SU-DHL-6 (cell line): Measurements from ENCODE around the gene TLX3.

Experiments
- H2AFZ ChIP-seq: fragments of 200-600 bp; sonication (generic); 2 replicates; pipeline ENCODE4 v1.6.1; 2014; ENCODE audit warnings: low read depth, mild to moderate bottlenecking, moderate library complexity, mixed read lengths, antibody characterized with exemption, low read length; ENCODE audit not compliant: severe bottlenecking
- H3F3A ChIP-seq: fragments of 200-600 bp; shearing (Covaris generic); 2 replicates; pipeline ENCODE4 v1.6.0; 2016; ENCODE audit warnings: antibody characterized with exemption, mild to moderate bottlenecking; ENCODE audit not compliant: insufficient read depth
- H3K27ac ChIP-seq: fragments of 200-600 bp; sonication (generic); 2 replicates; pipeline ENCODE4 v1.5.1; 2016; ENCODE audit warnings: low read depth, mild to moderate bottlenecking, low read length, moderate library complexity, mixed read lengths
- H3K27me3 ChIP-seq: fragments of 200-600 bp; sonication (generic), shearing (Covaris generic); 2 replicates; pipeline ENCODE4 v1.6.0; 2014; ENCODE audit warnings: mild to moderate bottlenecking, low read length
- H3K36me3 ChIP-seq: fragments of 200-600 bp; sonication (generic); 2 replicates; pipeline ENCODE4 v1.6.1; 2014; ENCODE audit warnings: mild to moderate bottlenecking, low read length, mixed read lengths
- H3K4me2 ChIP-seq: fragments of 300-600, 200-600 bp; shearing (Covaris generic), sonication (generic); 2 replicates; pipeline ENCODE4 v1.6.0; 2014; ENCODE audit warnings: low read length, low read depth, mild to moderate bottlenecking; ENCODE audit not compliant: poor library complexity, severe bottlenecking
- H3K4me3 ChIP-seq: fragments of 200-600 bp; sonication (generic); 2 replicates; pipeline ENCODE4 v1.5.1; 2014; ENCODE audit warnings: antibody characterized with exemption, low read length, mild to moderate bottlenecking, mixed read lengths; ENCODE audit not compliant: insufficient read depth, poor library complexity, severe bottlenecking
- H3K79me2 ChIP-seq: fragments of 200-600 bp; sonication (generic); 2 replicates; pipeline ENCODE4 v1.6.1; 2014; ENCODE audit warnings: mild to moderate bottlenecking, low read length, moderate library complexity; ENCODE audit not compliant: insufficient read depth
- H3K9ac ChIP-seq: fragments of 200-600 bp; sonication (generic); 2 replicates; pipeline ENCODE4 v1.7.0; 2014; ENCODE audit warnings: mild to moderate bottlenecking, low read length
- H3K9me2 ChIP-seq: fragments of 200-600 bp; sonication (generic); replicated peaks from 2 replicates; pipeline ENCODE4 v1.6.1; 2014; ENCODE audit warnings: low read length; ENCODE audit not compliant: insufficient read depth
- H3K9me3 ChIP-seq: fragments of 200-600 bp; sonication (generic); 2 replicates; pipeline ENCODE4 v1.6.1; 2014; ENCODE audit warnings: low read length, mixed read lengths; ENCODE audit not compliant: insufficient read depth
- H4K20me1 ChIP-seq: fragments of 200-600 bp; sonication (generic); 2 replicates; pipeline ENCODE4 v1.6.1; 2014; ENCODE audit warnings: low read depth, mild to moderate bottlenecking, antibody characterized with exemption, low read length, moderate library complexity, mixed read lengths
- EZH2phosphoT487 ChIP-seq: fragments of 200-600 bp; sonication (generic), shearing (Covaris generic); conservative IDR thresholded peaks from 2 replicates; pipeline ENCODE4 v1.6.1; 2018; ENCODE audit warnings: mild to moderate bottlenecking, antibody characterized with exemption, low read length, moderate library complexity, mixed read lengths
- TF ChIP-seq, protein P1 (sequence below): fragments of 200-600 bp; sonication (generic); IDR thresholded peaks from one replicate; pipeline ENCODE4 v1.5.1; 2017; ENCODE audit warnings: antibody characterized with exemption, mild to moderate bottlenecking, low read length, moderate library complexity; ENCODE audit not compliant: insufficient read depth, poor library complexity, severe bottlenecking

The TLX3 gene

DNA sequence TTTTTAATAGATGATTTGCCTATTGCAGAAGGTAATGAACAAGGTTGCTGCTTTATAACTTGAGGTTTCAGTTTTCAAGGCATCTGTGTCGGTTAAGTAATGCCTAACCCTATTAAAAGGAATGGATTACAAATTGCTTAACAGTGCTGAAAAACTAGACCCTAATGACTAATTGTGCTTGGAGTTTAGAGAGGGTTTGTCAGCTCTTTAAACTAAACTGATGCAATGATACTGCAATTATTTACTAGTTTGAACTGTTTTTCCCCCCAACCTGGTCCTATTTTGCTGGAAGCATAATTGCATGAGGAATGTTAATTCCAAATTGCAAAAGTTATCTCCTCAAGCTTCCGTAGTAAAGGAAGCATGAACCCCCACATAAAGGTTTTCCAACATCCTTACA lies 39.3 kb upstream of the TLX3 start:
- H3K79me2 ChIP-seq: no peaks in the 10 kb centered on the region
- H3K4me3 ChIP-seq: no peak overlapping the region
- H3K9me2 ChIP-seq: no peaks in the 10 kb centered on the region
- no peaks in the 10 kb centered on the region for H3K9me3 ChIP-seq
- TF ChIP-seq EZH2phosphoT487: no peak
- TF ChIP-seq, protein P1, sequence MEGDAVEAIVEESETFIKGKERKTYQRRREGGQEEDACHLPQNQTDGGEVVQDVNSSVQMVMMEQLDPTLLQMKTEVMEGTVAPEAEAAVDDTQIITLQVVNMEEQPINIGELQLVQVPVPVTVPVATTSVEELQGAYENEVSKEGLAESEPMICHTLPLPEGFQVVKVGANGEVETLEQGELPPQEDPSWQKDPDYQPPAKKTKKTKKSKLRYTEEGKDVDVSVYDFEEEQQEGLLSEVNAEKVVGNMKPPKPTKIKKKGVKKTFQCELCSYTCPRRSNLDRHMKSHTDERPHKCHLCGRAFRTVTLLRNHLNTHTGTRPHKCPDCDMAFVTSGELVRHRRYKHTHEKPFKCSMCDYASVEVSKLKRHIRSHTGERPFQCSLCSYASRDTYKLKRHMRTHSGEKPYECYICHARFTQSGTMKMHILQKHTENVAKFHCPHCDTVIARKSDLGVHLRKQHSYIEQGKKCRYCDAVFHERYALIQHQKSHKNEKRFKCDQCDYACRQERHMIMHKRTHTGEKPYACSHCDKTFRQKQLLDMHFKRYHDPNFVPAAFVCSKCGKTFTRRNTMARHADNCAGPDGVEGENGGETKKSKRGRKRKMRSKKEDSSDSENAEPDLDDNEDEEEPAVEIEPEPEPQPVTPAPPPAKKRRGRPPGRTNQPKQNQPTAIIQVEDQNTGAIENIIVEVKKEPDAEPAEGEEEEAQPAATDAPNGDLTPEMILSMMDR: no peak
- no peaks in the 10 kb centered on the region for H3F3A ChIP-seq
- no peak overlapping the region for H3K27ac ChIP-seq
- no peak overlapping the region for H3K9ac ChIP-seq
- H2AFZ ChIP-seq: no peak overlapping the region
- no peaks in the 10 kb centered on the region for H3K36me3 ChIP-seq
- no peaks in the 10 kb centered on the region for H3K27me3 ChIP-seq
- H3K4me2 ChIP-seq: no peak overlapping the region
- no peaks in the 10 kb centered on the region for H4K20me1 ChIP-seq

DNA sequence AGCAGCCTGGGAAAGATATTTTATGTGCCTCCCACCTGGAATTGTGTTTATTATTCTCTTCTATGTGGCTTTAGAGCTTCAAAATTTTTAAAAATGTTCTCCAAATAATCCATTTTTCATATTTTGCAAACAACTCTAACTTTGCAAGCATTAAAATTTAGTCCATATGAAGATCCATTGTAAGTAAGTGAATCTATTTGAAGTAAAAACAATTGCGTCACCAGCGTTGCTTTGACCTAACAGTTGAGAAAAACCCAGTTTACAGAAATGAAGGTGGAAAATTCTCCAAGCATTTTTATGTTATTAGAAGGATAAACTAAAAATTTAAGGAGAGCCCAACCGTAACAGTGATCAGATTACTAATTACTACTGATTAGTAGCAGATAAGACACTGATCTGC lies 38.9 kb upstream of the TLX3 start:
- Histone ChIP-seq H3K27me3 (no peaks in the 10 kb centered on the region), H3K36me3 (no peaks in the 10 kb centered on the region), H4K20me1 (no peaks in the 10 kb centered on the region), H3K9ac (no peak overlapping the region), H3K4me2 (no peak overlapping the region), H3K27ac (no peak overlapping the region), H3K79me2 (no peaks in the 10 kb centered on the region), H3F3A (no peaks in the 10 kb centered on the region), H2AFZ (no peak overlapping the region), H3K9me2 (no peaks in the 10 kb centered on the region), H3K4me3 (no peak overlapping the region), H3K9me3 (no peaks in the 10 kb centered on the region)
- TF ChIP-seq EZH2phosphoT487: no peak
- TF ChIP-seq, protein P1: no peak

DNA sequence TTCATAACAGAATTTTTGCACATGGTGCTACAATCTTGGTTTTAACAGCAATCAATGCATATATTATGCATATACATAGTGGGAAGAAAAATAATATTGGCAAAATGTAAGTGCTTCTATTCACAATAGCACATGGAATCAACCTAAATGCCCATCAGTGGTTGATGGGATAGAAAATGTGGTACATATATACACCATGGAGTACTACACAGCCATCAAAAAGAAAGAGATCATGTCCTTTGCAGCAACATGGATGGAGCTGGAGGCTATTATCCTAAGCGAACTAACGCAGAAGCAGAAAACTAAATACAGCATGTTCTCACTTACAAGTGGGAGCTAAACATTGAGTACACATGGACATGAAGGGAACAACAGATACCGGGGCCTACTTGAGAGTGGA lies 37.2 kb upstream of the TLX3 start:
- no peaks in the 10 kb centered on the region for H3K9me3 ChIP-seq
- no peaks in the 10 kb centered on the region for H4K20me1 ChIP-seq
- H3K36me3 ChIP-seq: no peaks in the 10 kb centered on the region
- no peaks in the 10 kb centered on the region for H3F3A ChIP-seq
- no peak overlapping the region for H3K9ac ChIP-seq
- no peaks in the 10 kb centered on the region for H3K9me2 ChIP-seq
- no peak overlapping the region for H3K27ac ChIP-seq
- TF ChIP-seq, protein P1: no peak
- no peak for TF ChIP-seq EZH2phosphoT487
- H3K4me2 ChIP-seq: no peak overlapping the region
- no peak overlapping the region for H3K4me3 ChIP-seq
- no peaks in the 10 kb centered on the region for H3K79me2 ChIP-seq
- H3K27me3 ChIP-seq: no peaks in the 10 kb centered on the region
- no peak overlapping the region for H2AFZ ChIP-seq
